Measurements from ENCODE around the gene RASGRP2.

The RASGRP2 gene

DNA sequence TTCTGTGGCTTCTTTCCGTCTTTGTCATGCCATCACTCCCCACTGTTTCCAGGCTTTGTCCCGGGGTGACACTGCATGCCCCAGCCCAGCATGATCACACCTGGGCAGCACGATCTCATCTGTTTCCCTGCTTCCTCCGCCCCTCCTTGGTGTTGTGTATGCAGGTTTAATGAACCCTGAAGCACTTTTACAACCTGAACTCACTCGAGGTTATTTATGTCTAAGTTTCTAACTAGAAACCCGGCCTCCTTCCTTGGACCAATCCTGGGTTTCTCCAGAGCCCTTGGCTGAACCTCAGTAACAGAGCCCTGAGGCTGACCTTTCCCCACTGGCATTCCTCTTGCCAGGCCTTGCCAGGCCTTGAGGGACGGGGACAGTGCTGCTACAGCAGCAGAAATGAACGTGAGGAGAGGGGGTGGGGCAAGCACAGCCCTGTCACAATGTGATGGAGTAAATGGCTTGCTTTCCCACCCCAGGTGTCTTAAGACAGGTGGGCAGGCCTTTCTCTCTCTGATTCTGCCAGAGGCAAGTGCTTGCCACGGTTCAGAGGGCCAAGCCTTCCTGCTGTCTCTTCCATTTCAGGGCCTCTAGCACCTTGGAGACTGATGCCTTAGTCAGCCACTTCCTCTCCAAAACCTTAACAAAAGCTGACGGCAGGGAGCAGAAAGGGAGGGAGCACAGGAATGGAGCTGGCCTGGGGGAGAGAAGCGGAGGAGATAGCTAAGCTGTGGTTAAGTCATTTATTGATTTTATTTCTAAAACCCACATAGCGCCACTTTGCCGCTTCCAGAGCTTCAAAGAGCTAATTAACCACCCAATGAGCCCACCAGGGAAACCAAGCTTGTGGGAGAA, 19.0 kb upstream of the RASGRP2 start:
- H3K4me1 ChIP-seq (ENCODE audit: control insufficient read depth in 1 of 2, insufficient read depth in 1 of 2, low read depth in 1 of 2, low read length in 1 of 2) = peaks cover 7 to 8% of the 10 kb centered on the region in 2 experiments
- no peak for TF ChIP-seq CTCF (IDR thresholded peaks at IDR 0.05)
- H3K9me3 ChIP-seq = no peaks in the 10 kb centered on the region
- no peak overlapping the region for H3K4me3 ChIP-seq (ENCODE audit: low read depth in 1 of 2, low read length in 1 of 2)
- H3K27me3 ChIP-seq = no peaks in the 10 kb centered on the region
- H3K27ac ChIP-seq = peak overlapping the region; percentile 66
- H3K36me3 ChIP-seq = peaks cover 85% of the 10 kb centered on the region

GRCh38 chr11:64762277-64762673, 18.3 kb upstream of the RASGRP2 start:
- no peak for TF ChIP-seq CTCF (IDR thresholded peaks at IDR 0.05)
- Histone ChIP-seq H3K36me3 (peaks cover 79% of the 10 kb centered on the region), H3K9me3 (no peaks in the 10 kb centered on the region), H3K4me3 (ENCODE audit: low read depth in 1 of 2, low read length in 1 of 2) (no peak overlapping the region), H3K4me1 (ENCODE audit: control insufficient read depth in 1 of 2, insufficient read depth in 1 of 2, low read depth in 1 of 2, low read length in 1 of 2) (peaks cover under 1 to 2% of the 10 kb centered on the region in 2 experiments), H3K27ac (peak overlapping the region; percentile 66), H3K27me3 (no peaks in the 10 kb centered on the region)

- Histone ChIP-seq H3K27ac (peak overlapping the region; percentile 66), H3K4me1 (ENCODE audit: control insufficient read depth in 1 of 2, insufficient read depth in 1 of 2, low read depth in 1 of 2, low read length in 1 of 2) (no peaks in the 10 kb centered on the region), H3K36me3 (peaks cover 65% of the 10 kb centered on the region), H3K9me3 (no peaks in the 10 kb centered on the region), H3K27me3 (no peaks in the 10 kb centered on the region), H3K4me3 (ENCODE audit: low read depth in 1 of 2, low read length in 1 of 2) (no peak overlapping the region)
- no peak for TF ChIP-seq CTCF (IDR thresholded peaks at IDR 0.05)
These were observed 16.9 kb upstream of the RASGRP2 start for GRCh38 chr11:64760759-64761420.

GRCh38 chr11:64759722-64760719, 16.1 kb upstream of the RASGRP2 start, which contains the start of gene PYGM:
PYGM (minus strand) TSS chr11:64759974; CDS start chr11:64759898, 76 bp downstream.
- Histone ChIP-seq H3K9me3 (no peaks in the 10 kb centered on the region), H3K4me1 (ENCODE audit: control insufficient read depth in 1 of 2, insufficient read depth in 1 of 2, low read depth in 1 of 2, low read length in 1 of 2) (no peaks in the 10 kb centered on the region), H3K27me3 (no peaks in the 10 kb centered on the region), H3K36me3 (peaks cover 62% of the 10 kb centered on the region), H3K27ac (peak within 1 kb of the TSS; percentile 46), H3K4me3 (ENCODE audit: low read depth in 1 of 2, low read length in 1 of 2) (no peak within 1 kb of the TSS)
- no peak for TF ChIP-seq CTCF (IDR thresholded peaks at IDR 0.05)

DNA sequence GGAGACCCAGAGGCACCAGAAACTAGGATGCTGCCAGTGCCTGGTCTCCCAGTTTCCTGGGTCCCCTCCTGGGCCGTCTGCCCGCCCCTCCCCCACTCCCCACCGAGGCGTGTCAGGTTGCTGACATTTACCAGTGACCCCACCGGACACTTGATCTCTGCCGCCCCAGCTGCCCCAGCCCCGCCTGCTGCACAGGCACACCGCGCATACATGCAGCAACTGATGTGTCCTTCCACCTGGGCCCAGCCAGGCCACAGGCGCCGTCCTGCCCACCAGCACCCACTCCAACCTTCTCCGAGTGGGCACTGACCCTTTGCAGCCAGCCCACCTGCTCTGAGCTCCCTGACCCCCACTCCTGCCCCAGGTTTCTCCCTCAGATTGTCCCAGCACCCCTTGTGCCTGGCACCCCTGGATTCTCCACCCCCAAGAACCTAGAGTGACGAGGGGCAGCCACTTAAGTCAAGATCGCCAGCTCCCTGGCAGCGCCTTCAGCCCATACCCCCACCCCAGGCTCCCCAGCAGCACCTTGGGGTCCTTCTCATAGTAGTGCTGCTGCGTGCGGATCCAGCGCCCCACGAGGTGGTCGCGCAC, 15.3 kb upstream of the RASGRP2 start:
- no peak overlapping the region for H3K27ac ChIP-seq
- no peak overlapping the region for H3K4me3 ChIP-seq (ENCODE audit: low read depth in 1 of 2, low read length in 1 of 2)
- H3K36me3 ChIP-seq = peaks cover 62% of the 10 kb centered on the region
- H3K27me3 ChIP-seq = no peaks in the 10 kb centered on the region
- no peaks in the 10 kb centered on the region for H3K4me1 ChIP-seq (ENCODE audit: control insufficient read depth in 1 of 2, insufficient read depth in 1 of 2, low read depth in 1 of 2, low read length in 1 of 2)
- TF ChIP-seq CTCF (IDR thresholded peaks at IDR 0.05) = no peak
- no peaks in the 10 kb centered on the region for H3K9me3 ChIP-seq
